Thyroid gland (tissue), 4 donors: ENCODE data around the gene RFC5.

Experiments used
- POLR2A ChIP-seq, 2 donors: fragments of 450-650 bp; IDR thresholded peaks; one replicate each; pipeline ENCODE4 v1.6.1; 2017; ENCODE audit warnings: antibody characterized with exemption in 2 of 2, mild to moderate bottlenecking in 2 of 2, moderate library complexity in 1 of 2
- TF ChIP-seq, protein P1 (sequence below), 6 experiments: fragments of 200-600 bp in 3 of 6; fragments of 450-650 bp in 3 of 6; sonication (generic) in 3 of 6; IDR thresholded peaks; one replicate each; pipeline ENCODE4 v1.5.1; 2016 to 2019; ENCODE audit warnings: antibody characterized with exemption in 6 of 6, mild to moderate bottlenecking in 2 of 6, inconsistent platforms in 1 of 6, moderate library complexity in 1 of 6

DNA sequence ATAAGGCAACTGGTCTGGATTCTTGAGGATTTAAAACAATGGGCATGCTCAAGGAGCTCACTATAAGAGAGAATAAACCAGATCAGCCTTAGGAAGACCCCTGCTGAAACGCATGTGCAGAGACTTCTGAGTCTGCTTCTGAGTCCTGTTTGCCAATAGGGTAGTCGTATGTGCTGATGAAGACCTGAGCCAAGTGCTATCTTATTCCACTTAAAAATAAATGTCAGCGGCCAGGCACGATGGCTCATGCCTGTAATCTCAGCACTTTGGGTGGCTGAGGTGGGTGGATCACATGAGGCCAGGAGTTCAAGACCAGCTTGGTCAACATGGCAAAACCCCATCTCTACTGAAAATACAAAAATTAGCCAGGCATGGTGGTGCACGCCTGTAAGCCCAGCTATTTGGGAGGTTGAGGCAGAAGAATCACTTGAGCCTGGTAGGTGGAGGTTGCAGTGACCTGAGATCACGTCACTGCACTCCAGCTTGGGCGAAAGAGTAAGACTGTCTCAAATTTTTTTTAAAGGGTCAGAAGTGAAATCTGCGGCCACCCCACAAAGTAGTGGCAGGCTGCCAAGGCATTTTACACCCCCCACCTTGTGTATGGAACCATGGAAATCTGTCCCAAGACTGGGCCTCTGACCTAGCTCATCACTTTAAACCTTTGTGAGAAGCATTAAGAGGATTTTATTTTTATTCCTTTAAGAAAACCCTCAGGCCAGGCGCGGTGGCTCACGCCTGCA is 20.3 kb downstream of the RFC5 start:
- TF ChIP-seq, protein P1, sequence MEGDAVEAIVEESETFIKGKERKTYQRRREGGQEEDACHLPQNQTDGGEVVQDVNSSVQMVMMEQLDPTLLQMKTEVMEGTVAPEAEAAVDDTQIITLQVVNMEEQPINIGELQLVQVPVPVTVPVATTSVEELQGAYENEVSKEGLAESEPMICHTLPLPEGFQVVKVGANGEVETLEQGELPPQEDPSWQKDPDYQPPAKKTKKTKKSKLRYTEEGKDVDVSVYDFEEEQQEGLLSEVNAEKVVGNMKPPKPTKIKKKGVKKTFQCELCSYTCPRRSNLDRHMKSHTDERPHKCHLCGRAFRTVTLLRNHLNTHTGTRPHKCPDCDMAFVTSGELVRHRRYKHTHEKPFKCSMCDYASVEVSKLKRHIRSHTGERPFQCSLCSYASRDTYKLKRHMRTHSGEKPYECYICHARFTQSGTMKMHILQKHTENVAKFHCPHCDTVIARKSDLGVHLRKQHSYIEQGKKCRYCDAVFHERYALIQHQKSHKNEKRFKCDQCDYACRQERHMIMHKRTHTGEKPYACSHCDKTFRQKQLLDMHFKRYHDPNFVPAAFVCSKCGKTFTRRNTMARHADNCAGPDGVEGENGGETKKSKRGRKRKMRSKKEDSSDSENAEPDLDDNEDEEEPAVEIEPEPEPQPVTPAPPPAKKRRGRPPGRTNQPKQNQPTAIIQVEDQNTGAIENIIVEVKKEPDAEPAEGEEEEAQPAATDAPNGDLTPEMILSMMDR (IDR thresholded peaks at IDR 0.05), result no peak
- TF ChIP-seq POLR2A (IDR thresholded peaks at IDR 0.05), result no peak
